ENCODE data around the gene COX8A.

DNA sequence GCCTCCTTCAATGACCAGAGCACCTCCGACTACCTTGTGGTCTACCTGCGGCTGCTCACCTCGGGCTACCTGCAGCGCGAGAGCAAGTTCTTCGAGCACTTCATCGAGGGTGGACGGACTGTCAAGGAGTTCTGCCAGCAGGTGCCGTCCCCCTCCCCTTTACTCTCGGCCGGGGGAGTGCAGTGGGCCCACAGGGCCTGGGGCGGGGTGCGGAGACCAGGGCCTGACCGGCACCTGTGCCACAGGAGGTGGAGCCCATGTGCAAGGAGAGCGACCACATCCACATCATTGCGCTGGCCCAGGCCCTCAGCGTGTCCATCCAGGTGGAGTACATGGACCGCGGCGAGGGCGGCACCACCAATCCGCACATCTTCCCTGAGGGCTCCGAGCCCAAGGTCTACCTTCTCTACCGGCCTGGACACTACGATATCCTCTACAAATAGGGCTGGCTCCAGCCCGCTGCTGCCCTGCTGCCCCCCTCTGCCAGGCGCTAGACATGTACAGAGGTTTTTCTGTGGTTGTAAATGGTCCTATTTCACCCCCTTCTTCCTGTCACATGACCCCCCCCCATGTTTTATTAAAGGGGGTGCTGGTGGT, 22.8 kb downstream of the COX8A start:
- TF ChIP-seq POLR2A (IDR thresholded peaks at IDR 0.05): no peak
- TF ChIP-seq, protein P1, sequence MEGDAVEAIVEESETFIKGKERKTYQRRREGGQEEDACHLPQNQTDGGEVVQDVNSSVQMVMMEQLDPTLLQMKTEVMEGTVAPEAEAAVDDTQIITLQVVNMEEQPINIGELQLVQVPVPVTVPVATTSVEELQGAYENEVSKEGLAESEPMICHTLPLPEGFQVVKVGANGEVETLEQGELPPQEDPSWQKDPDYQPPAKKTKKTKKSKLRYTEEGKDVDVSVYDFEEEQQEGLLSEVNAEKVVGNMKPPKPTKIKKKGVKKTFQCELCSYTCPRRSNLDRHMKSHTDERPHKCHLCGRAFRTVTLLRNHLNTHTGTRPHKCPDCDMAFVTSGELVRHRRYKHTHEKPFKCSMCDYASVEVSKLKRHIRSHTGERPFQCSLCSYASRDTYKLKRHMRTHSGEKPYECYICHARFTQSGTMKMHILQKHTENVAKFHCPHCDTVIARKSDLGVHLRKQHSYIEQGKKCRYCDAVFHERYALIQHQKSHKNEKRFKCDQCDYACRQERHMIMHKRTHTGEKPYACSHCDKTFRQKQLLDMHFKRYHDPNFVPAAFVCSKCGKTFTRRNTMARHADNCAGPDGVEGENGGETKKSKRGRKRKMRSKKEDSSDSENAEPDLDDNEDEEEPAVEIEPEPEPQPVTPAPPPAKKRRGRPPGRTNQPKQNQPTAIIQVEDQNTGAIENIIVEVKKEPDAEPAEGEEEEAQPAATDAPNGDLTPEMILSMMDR (IDR thresholded peaks at IDR 0.05): no peak

Data from uterus (tissue), 2 donors.